ENCODE data around the gene TSPYL2. TPM values are rescaled to one million over a fixed set of nuclear protein-coding genes. Genes with fewer than 3 reads are reported as not detected.
A peak's percentile ranks its signal among the peaks of the same experiment; 100 is the strongest.

TSPYL2 gene
- total and polyA plus RNA-seq, 2 of the 8 experiments (the other 6 are each of a cell fraction or from before 2014, with no cell fraction given), result 13.4 to 13.7 TPM

GRCh38 chrX:53050841-53051240 is 31.3 kb upstream of the TSPYL2 start:
- 75% methylated on average over 2 of the region's 6 CpGs; no CpG with 5 or more reads in 1 of the 2 experiments for WGBS, 2 experiments (ENCODE audit: extremely low coverage in 1 of 2, insufficient coverage in 1 of 2, insufficient read length in 1 of 2, insufficient replicate concordance in 2 of 2, low coverage in 1 of 2, low lambda C conversion rate in 2 of 2, missing lambda C conversion rate in 1 of 2)
- H3K9ac ChIP-seq (replicated peaks in 1 of 4; ENCODE audit: extremely low read depth in 1 of 4, low read depth in 3 of 4, low read length in 3 of 4), result no peak overlapping the region
- no peak overlapping the region for H2AK5ac ChIP-seq (ENCODE audit: low read depth, low read length)
- H3K18ac ChIP-seq (ENCODE audit: extremely low read depth, low read length), result no peak overlapping the region
- H4K5ac ChIP-seq (ENCODE audit: insufficient read length, low read depth, low read length), result no peak overlapping the region
- FAIRE-seq (no peak), DNase-seq (ENCODE audit: low read depth in 1 of 2, low spot score in 2 of 2) (no peak)
- H3K4me1 ChIP-seq (replicated peaks in 1 of 4; ENCODE audit: control insufficient read depth in 3 of 4, insufficient read depth in 4 of 4, low read length in 3 of 4), result peaks cover 0 to 8% (median 1%) of the 10 kb centered on the region in 4 experiments; a peak in 2 of 7 replicates
- CTCF ChIA-PET (ENCODE audit: partially characterized antibody), result no interaction called here
- no peaks in the 10 kb centered on the region for H3K9me3 ChIP-seq (ENCODE audit: insufficient read depth in 2 of 2, low read depth in 1 of 2, low read length in 1 of 2)
- H3K27ac ChIP-seq (ENCODE audit: low read depth, low read length), result no peak overlapping the region
- no peak overlapping the region for H3K56ac ChIP-seq (replicated peaks; ENCODE audit: insufficient read length, low read depth, low read length)
- peak overlapping the region in 1 of 2 experiments; percentile 66; a peak in 3 of 4 replicates for H3K4me2 ChIP-seq (ENCODE audit: insufficient read depth in 1 of 2, low read depth in 2 of 2, low read length in 2 of 2)
- H4K91ac ChIP-seq (replicated peaks; ENCODE audit: insufficient read length, low read length), result no peak overlapping the region
- no peak overlapping the region for H3K14ac ChIP-seq (ENCODE audit: insufficient read length)
- H3K27me3 ChIP-seq (replicated peaks in 1 of 4; ENCODE audit: control insufficient read depth in 3 of 4, extremely low read depth in 1 of 4, insufficient read depth in 3 of 4, low read length in 3 of 4), result no peaks in the 10 kb centered on the region
- peaks cover 0 to 27% of the 10 kb centered on the region in 2 experiments; a peak in 3 of 4 replicates for H3K79me2 ChIP-seq (ENCODE audit: control insufficient read depth in 1 of 2, insufficient read depth in 2 of 2, low read length in 2 of 2)
- no peak overlapping the region for H2BK15ac ChIP-seq (ENCODE audit: low read length)
- H3K4me3 ChIP-seq (ENCODE audit: extremely low read depth in 1 of 4, insufficient read depth in 2 of 4, low read depth in 3 of 4, low read length in 4 of 4), result no peak overlapping the region
- H2BK120ac ChIP-seq (replicated peaks; ENCODE audit: low read depth, low read length), result no peak overlapping the region
- no peak overlapping the region for H3K23ac ChIP-seq (ENCODE audit: insufficient read length)
- peaks cover 3% of the 10 kb centered on the region; the same call in 1 of the 2 replicates for H3K79me1 ChIP-seq (ENCODE audit: low read depth, low read length)
- no peaks in the 10 kb centered on the region for H3K36me3 ChIP-seq (ENCODE audit: control insufficient read depth in 2 of 4, insufficient read depth in 4 of 4, low read length in 3 of 4)
- no peak overlapping the region for H2AFZ ChIP-seq (ENCODE audit: low read length)
- peaks cover 0 to 4% of the 10 kb centered on the region in 2 experiments for H4K20me1 ChIP-seq (replicated peaks in 1 of 2; ENCODE audit: control insufficient read depth in 1 of 2, insufficient read depth in 2 of 2, low read length in 2 of 2)
- H3K23me2 ChIP-seq (ENCODE audit: low read depth, low read length), result peaks cover 11% of the 10 kb centered on the region; the same call in 1 of the 2 replicates
- H3K4ac ChIP-seq (replicated peaks; ENCODE audit: insufficient read length, low read depth, low read length), result no peak overlapping the region
- no peak overlapping the region for H2BK5ac ChIP-seq (ENCODE audit: low read depth, low read length)
- POLR2A ChIA-PET (ENCODE audit: partially characterized antibody), result no interaction called here
- H4K8ac ChIP-seq (ENCODE audit: extremely low read depth, insufficient read depth, low read length), result no peak overlapping the region
- no peak overlapping the region for H2BK12ac ChIP-seq (ENCODE audit: low read depth, low read length)
- no peak overlapping the region for H2BK20ac ChIP-seq (ENCODE audit: low read length)
- no peak for TF ChIP-seq CTBP2 (IDR thresholded peaks at IDR 0.05; ENCODE audit: borderline replicate concordance, insufficient read depth, insufficient read length, low read length)
- TF ChIP-seq RAD21 (IDR thresholded peaks at IDR 0.05 in 1 of 2, conservative IDR thresholded peaks at IDR 0.05 in 1 of 2; ENCODE audit: low read depth in 2 of 2, low read length in 2 of 2), result no peak
- TF ChIP-seq TEAD4 (IDR thresholded peaks at IDR 0.05; ENCODE audit: low read depth, low read length), result no peak
- TF ChIP-seq PHF8 (conservative IDR thresholded peaks at IDR 0.05; ENCODE audit: low read depth, low read length), result no peak
- no peak for TF ChIP-seq CHD2 (IDR thresholded peaks at IDR 0.05; ENCODE audit: low read length)
- TF ChIP-seq BCL11A (IDR thresholded peaks at IDR 0.05; ENCODE audit: low read depth in 2 of 2, low read length in 2 of 2), result no peak
- TF ChIP-seq TBP (IDR thresholded peaks at IDR 0.05; ENCODE audit: low read depth, low read length), result no peak
- no peak for TF ChIP-seq RNF2 (IDR thresholded peaks at IDR 0.05; ENCODE audit: borderline replicate concordance, low read depth, low read length, missing control alignments, poor library complexity, severe bottlenecking)
- no peak for TF ChIP-seq NRF1 (IDR thresholded peaks at IDR 0.05; ENCODE audit: low read depth, low read length)
- no peak for TF ChIP-seq RXRA (IDR thresholded peaks at IDR 0.05; ENCODE audit: insufficient read depth, low read depth, low read length)
- TF ChIP-seq SRF (IDR thresholded peaks at IDR 0.05; ENCODE audit: low read depth, low read length), result no peak
- no peak for TF ChIP-seq SUZ12 (IDR thresholded peaks at IDR 0.05; ENCODE audit: low read length)
- no peak for TF ChIP-seq E2F6 (IDR thresholded peaks at IDR 0.05)
